Mesenchymal stem cell (in vitro differentiated cells and primary cell): Measurements from ENCODE around the gene ATRAID.

Experiments used
- DNase-seq: peaks from one replicate; pipeline ENCODE4 v3.0.0-alpha.2; 2013
- H2AFZ ChIP-seq: one replicate; pipeline ENCODE4 v1.6.1; 2013; ENCODE audit warnings: low read depth, mild to moderate bottlenecking, control low read depth, inconsistent platforms, low read length, moderate library complexity
- H2AK5ac ChIP-seq: 2 replicates; pipeline ENCODE4 v1.6.1; 2013; ENCODE audit warnings: low read length, moderate library complexity, mild to moderate bottlenecking, inconsistent platforms; ENCODE audit not compliant: severe bottlenecking
- H2BK120ac ChIP-seq: one replicate; pipeline ENCODE4 v1.6.1; 2013; ENCODE audit warnings: low read depth, mild to moderate bottlenecking, inconsistent platforms, low read length, moderate library complexity
- H2BK12ac ChIP-seq, 2 experiments: one replicate each; pipeline ENCODE4 v1.6.1; 2013; ENCODE audit warnings: inconsistent platforms in 2 of 2, low read length in 2 of 2, mild to moderate bottlenecking in 2 of 2, moderate library complexity in 2 of 2, control low read depth in 1 of 2
- H2BK15ac ChIP-seq: one replicate; pipeline ENCODE4 v1.6.1; 2013; ENCODE audit warnings: mild to moderate bottlenecking, low read depth, inconsistent platforms; ENCODE audit not compliant: poor library complexity, severe bottlenecking
- H2BK5ac ChIP-seq: 2 replicates; pipeline ENCODE4 v1.6.1; 2013; ENCODE audit warnings: low read depth, mild to moderate bottlenecking, low read length, control low read depth, inconsistent platforms; ENCODE audit not compliant: poor library complexity, severe bottlenecking
- H3K14ac ChIP-seq, 2 experiments: one replicate each; pipeline ENCODE4 v1.6.1; 2013; ENCODE audit warnings: inconsistent platforms in 2 of 2, low read length in 2 of 2, control low read depth in 1 of 2, mild to moderate bottlenecking in 1 of 2, moderate library complexity in 1 of 2
- H3K18ac ChIP-seq, 2 experiments: one replicate each; pipeline ENCODE4 v1.6.1; 2013; ENCODE audit warnings: inconsistent platforms in 2 of 2, low read length in 2 of 2, control low read depth in 1 of 2, low read depth in 1 of 2, mild to moderate bottlenecking in 1 of 2
- H3K23ac ChIP-seq, 2 experiments: one replicate each; pipeline ENCODE4 v1.6.1; 2013; ENCODE audit warnings: inconsistent platforms in 2 of 2, low read length in 2 of 2, mild to moderate bottlenecking in 2 of 2, moderate library complexity in 2 of 2, control low read depth in 1 of 2
- H3K27ac ChIP-seq: 2 replicates; pipeline ENCODE4 v1.5.1; 2013; ENCODE audit warnings: mild to moderate bottlenecking, moderate library complexity, low read length, control low read depth, inconsistent platforms; ENCODE audit not compliant: poor library complexity, severe bottlenecking
- H3K27me3 ChIP-seq, 2 experiments: 2 replicates each; pipeline versions ENCODE4 v1.6.1 to v1.7.0; 2013; ENCODE audit warnings: low read length in 2 of 2, mild to moderate bottlenecking in 2 of 2, moderate library complexity in 2 of 2, control low read depth in 1 of 2, inconsistent platforms in 1 of 2; ENCODE audit not compliant: control insufficient read depth in 1 of 2, insufficient read depth in 1 of 2
- H3K36me3 ChIP-seq, 2 experiments: 2 replicates each; pipeline versions ENCODE4 v1.6.1 to v1.7.0; 2013; ENCODE audit warnings: low read length in 2 of 2, control low read depth in 1 of 2, inconsistent platforms in 1 of 2, low read depth in 1 of 2, mild to moderate bottlenecking in 1 of 2; ENCODE audit not compliant: insufficient read depth in 2 of 2, control insufficient read depth in 1 of 2
- H3K4ac ChIP-seq, 2 experiments: one replicate each; pipeline ENCODE4 v1.6.1; 2013; ENCODE audit warnings: inconsistent platforms in 2 of 2, low read length in 2 of 2, mild to moderate bottlenecking in 2 of 2, moderate library complexity in 2 of 2, control low read depth in 1 of 2, low read depth in 1 of 2
- H3K4me1 ChIP-seq: 2 replicates; pipeline ENCODE4 v1.6.1; 2013; ENCODE audit warnings: low read depth, low read length, control low read depth; ENCODE audit not compliant: control insufficient read depth, insufficient read depth
- H3K4me2 ChIP-seq: 2 replicates; pipeline ENCODE4 v1.6.1; 2013; ENCODE audit warnings: low read length, mild to moderate bottlenecking, inconsistent platforms; ENCODE audit not compliant: poor library complexity, severe bottlenecking
- H3K4me3 ChIP-seq, 2 experiments: 2 replicates each; pipeline versions ENCODE4 v1.5.1 to v1.7.0; 2013; ENCODE audit warnings: low read length in 2 of 2, mild to moderate bottlenecking in 2 of 2, control low read depth in 1 of 2, low read depth in 1 of 2; ENCODE audit not compliant: insufficient read depth in 1 of 2
- H3K79me1 ChIP-seq: replicated peaks from 2 replicates; pipeline ENCODE4 v1.6.1; 2013; ENCODE audit warnings: mild to moderate bottlenecking, control low read depth, low read length, inconsistent platforms; ENCODE audit not compliant: poor library complexity, severe bottlenecking
- H3K9ac ChIP-seq: 2 replicates; pipeline ENCODE4 v1.7.0; 2013; ENCODE audit warnings: mild to moderate bottlenecking, low read length, moderate library complexity
- H3K9me3 ChIP-seq: 2 replicates; pipeline ENCODE4 v1.7.0; 2013; ENCODE audit warnings: mild to moderate bottlenecking, low read length; ENCODE audit not compliant: control insufficient read depth
- H4K8ac ChIP-seq: one replicate; pipeline ENCODE4 v1.6.1; 2013; ENCODE audit warnings: inconsistent platforms, mild to moderate bottlenecking, low read length, moderate library complexity
- H4K91ac ChIP-seq: one replicate; pipeline ENCODE4 v1.6.1; 2013; ENCODE audit warnings: mild to moderate bottlenecking, low read length, inconsistent platforms
- WGBS: methylation state at CpG from one replicate; pipeline ENCODE4 v1.1.7; 2013; ENCODE audit warnings: mixed read lengths; 5-methylcytosine and 5-hydroxymethylcytosine counted together

The ATRAID gene

GRCh38 chr2:27206346-27206745 lies 5.5 kb upstream of the ATRAID start:
- H3K79me1 ChIP-seq, result peaks cover 12% of the 10 kb centered on the region
- peaks cover 3% of the 10 kb centered on the region for H3K4me1 ChIP-seq
- H3K4me3 ChIP-seq, result no peak overlapping the region
- H3K18ac ChIP-seq, result no peak overlapping the region
- H2BK120ac ChIP-seq, result no peak overlapping the region
- H4K91ac ChIP-seq, result no peak overlapping the region
- no peak overlapping the region for H2BK12ac ChIP-seq
- no peak overlapping the region for H2BK5ac ChIP-seq
- no peak overlapping the region for H3K14ac ChIP-seq
- no peak for DNase-seq
- no peak overlapping the region for H3K9ac ChIP-seq
- no peak overlapping the region for H3K4me2 ChIP-seq
- H3K27me3 ChIP-seq, result no peaks in the 10 kb centered on the region
- WGBS, result 92% methylated on average over 4 of the region's 6 CpGs
- H3K36me3 ChIP-seq, result peaks cover 59 to 86% of the 10 kb centered on the region in 2 experiments
- no peak overlapping the region for H3K23ac ChIP-seq
- H2BK15ac ChIP-seq, result no peak overlapping the region
- H3K9me3 ChIP-seq, result no peaks in the 10 kb centered on the region
- H2AK5ac ChIP-seq, result no peak overlapping the region
- H3K27ac ChIP-seq, result no peak overlapping the region
- no peak overlapping the region for H4K8ac ChIP-seq
- H2AFZ ChIP-seq, result no peak overlapping the region
- no peak overlapping the region for H3K4ac ChIP-seq

GRCh38 chr2:27208486-27209050 lies 3.3 kb upstream of the ATRAID start:
- no peak overlapping the region for H3K18ac ChIP-seq
- 78% methylated on average over 3 of the region's 4 CpGs for WGBS
- DNase-seq, result no peak

DNA sequence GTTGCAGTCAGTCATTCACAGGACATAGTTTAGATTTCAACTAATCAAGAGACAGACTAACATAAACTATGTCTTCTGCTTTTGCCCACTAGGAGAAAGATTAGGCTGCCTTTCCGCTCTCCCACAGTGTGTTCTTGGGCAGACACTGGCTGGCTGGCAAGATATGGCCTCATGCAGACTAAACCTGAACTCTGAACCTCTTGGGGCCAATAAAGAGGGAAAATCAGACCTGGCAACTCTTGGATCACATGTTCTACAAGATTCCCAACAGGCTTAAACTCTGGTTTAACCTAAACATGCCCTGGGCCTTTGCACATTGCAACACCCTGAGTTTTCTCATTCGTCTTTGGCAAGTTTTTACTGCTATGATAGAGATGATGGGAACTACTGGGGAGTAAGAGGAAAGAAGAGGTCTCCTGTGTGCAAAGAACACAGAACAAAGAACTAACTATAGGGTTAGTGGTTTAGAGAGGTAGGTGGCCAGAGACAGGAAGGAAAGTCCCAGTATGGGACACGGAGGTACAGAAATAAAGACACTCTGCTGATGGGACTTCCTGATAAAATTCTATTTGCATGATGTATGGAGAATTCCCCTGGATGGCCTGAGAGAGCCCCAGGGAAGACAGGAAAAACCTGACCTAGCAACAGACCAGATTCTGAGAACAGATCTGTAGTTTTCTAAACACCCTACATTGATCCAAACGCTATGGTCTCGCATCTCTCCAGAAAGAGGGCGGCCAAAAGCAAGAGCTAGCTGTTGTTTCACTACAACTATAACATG lies 2.0 kb upstream of the ATRAID start:
- no peaks in the 10 kb centered on the region for H3K9me3 ChIP-seq
- no peak overlapping the region for H3K18ac ChIP-seq
- H2BK120ac ChIP-seq, result no peak overlapping the region
- H3K23ac ChIP-seq, result no peak overlapping the region
- peak; percentile 71 for DNase-seq
- H4K91ac ChIP-seq, result no peak overlapping the region
- no peak overlapping the region for H2AK5ac ChIP-seq
- no peak overlapping the region for H4K8ac ChIP-seq
- H3K4ac ChIP-seq, result no peak overlapping the region
- H3K36me3 ChIP-seq, result peaks cover 37 to 64% of the 10 kb centered on the region in 2 experiments
- H3K27me3 ChIP-seq, result no peaks in the 10 kb centered on the region
- H2BK15ac ChIP-seq, result no peak overlapping the region
- no peak overlapping the region for H3K14ac ChIP-seq
- no peak overlapping the region for H3K4me3 ChIP-seq
- peaks cover 17% of the 10 kb centered on the region for H3K79me1 ChIP-seq
- no peak overlapping the region for H2BK5ac ChIP-seq
- 89% methylated on average over 6 of the region's 6 CpGs for WGBS
- no peak overlapping the region for H3K4me2 ChIP-seq
- peak overlapping the region; percentile 9 for H3K9ac ChIP-seq
- no peak overlapping the region for H2BK12ac ChIP-seq
- H3K4me1 ChIP-seq, result peaks cover 4% of the 10 kb centered on the region
- H3K27ac ChIP-seq, result no peak overlapping the region
- H2AFZ ChIP-seq, result no peak overlapping the region

More at GRCh38 chr2:27208486-27209050, 3.3 kb upstream of the ATRAID start:
- Histone ChIP-seq H3K9me3 (no peaks in the 10 kb centered on the region), H3K23ac (no peak overlapping the region), H2BK5ac (no peak overlapping the region), H2BK120ac (no peak overlapping the region), H3K27me3 (no peaks in the 10 kb centered on the region), H3K36me3 (peaks cover 49 to 71% of the 10 kb centered on the region in 2 experiments), H2BK15ac (no peak overlapping the region), H2AK5ac (no peak overlapping the region), H3K4me1 (peaks cover 4% of the 10 kb centered on the region), H2BK12ac (no peak overlapping the region), H3K9ac (no peak overlapping the region), H3K27ac (no peak overlapping the region), H4K91ac (no peak overlapping the region), H2AFZ (no peak overlapping the region), H3K4me3 (no peak overlapping the region), H3K4ac (no peak overlapping the region), H3K79me1 (peaks cover 17% of the 10 kb centered on the region), H3K14ac (no peak overlapping the region), H3K4me2 (no peak overlapping the region), H4K8ac (no peak overlapping the region)

DNA sequence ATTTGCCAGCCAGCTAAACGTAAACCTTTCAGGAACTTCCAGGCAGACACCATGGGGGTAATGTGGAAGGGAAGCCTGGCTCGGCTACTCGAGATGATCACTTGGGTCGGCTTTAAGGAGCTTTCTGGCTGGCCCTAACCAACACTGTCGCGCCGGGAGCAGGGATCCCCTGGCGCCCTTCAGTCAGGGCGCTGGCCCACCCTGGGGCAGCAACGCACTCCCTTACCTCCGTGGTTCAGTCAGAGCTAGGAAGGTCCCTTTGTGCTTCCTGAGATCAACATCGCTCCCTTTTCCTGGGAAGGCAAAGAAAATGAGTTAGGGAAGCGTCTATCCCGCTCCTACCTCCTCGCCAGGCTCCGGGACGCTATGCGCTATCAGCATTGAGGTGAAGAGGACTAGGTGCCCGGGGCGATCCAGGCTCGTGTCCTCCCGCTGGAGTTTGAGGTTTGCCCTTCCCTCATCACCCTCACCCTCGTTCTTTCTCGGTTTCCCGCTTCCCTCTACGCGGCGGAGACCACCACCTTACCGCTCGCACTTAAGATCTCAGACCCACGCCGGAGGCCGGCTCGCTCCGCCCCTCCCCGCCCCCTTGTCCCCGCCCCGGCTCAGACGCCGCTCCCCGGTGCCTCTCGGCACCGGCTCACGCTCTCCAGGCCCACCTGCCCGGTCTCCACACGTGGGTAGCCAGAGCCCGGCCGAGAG lies 449 bp upstream of the ATRAID start:
- Histone ChIP-seq H3K9ac (peak overlapping the region; percentile 100), H2BK15ac (no peak overlapping the region), H3K4me2 (peak overlapping the region; percentile 97), H3K18ac (peak overlapping the region in 1 of 2 experiments; percentile 81), H3K4ac (peak overlapping the region in 1 of 2 experiments; percentile 58), H2BK5ac (no peak overlapping the region), H3K27me3 (no peaks in the 10 kb centered on the region), H3K4me3 (peak overlapping the region; percentile 67 to 97), H3K27ac (peak overlapping the region; percentile 22), H3K23ac (peak overlapping the region in 1 of 2 experiments; percentile 34), H2AFZ (peak overlapping the region; percentile 78), H3K36me3 (peaks cover 24 to 63% of the 10 kb centered on the region in 2 experiments), H3K79me1 (peaks cover 21% of the 10 kb centered on the region), H4K8ac (peak overlapping the region; percentile 64), H3K4me1 (peaks cover 4% of the 10 kb centered on the region), H2BK12ac (peak overlapping the region in 1 of 2 experiments; percentile 76), H3K14ac (peak overlapping the region in 1 of 2 experiments; percentile 61), H3K9me3 (no peaks in the 10 kb centered on the region), H2AK5ac (no peak overlapping the region), H4K91ac (no peak overlapping the region), H2BK120ac (peak overlapping the region; percentile 43)
- DNase-seq, result peak; percentile 42
- 1% methylated on average over 48 of the region's 48 CpGs for WGBS
